COLO668 (cell line): ENCODE measurements around the gene INO80E.
"Not testable (repeated sequence)": the region's sequence is repeated elsewhere in the genome, so short reads cannot be mapped to it uniquely, and the experiment has no call there.

Experiments
- DNase-seq: peaks from one replicate; lab custom pipeline; 2025; ENCODE audit not compliant: unreplicated experiment; lab: John Stamatoyannopoulos, UW

Gene INO80E

DNA sequence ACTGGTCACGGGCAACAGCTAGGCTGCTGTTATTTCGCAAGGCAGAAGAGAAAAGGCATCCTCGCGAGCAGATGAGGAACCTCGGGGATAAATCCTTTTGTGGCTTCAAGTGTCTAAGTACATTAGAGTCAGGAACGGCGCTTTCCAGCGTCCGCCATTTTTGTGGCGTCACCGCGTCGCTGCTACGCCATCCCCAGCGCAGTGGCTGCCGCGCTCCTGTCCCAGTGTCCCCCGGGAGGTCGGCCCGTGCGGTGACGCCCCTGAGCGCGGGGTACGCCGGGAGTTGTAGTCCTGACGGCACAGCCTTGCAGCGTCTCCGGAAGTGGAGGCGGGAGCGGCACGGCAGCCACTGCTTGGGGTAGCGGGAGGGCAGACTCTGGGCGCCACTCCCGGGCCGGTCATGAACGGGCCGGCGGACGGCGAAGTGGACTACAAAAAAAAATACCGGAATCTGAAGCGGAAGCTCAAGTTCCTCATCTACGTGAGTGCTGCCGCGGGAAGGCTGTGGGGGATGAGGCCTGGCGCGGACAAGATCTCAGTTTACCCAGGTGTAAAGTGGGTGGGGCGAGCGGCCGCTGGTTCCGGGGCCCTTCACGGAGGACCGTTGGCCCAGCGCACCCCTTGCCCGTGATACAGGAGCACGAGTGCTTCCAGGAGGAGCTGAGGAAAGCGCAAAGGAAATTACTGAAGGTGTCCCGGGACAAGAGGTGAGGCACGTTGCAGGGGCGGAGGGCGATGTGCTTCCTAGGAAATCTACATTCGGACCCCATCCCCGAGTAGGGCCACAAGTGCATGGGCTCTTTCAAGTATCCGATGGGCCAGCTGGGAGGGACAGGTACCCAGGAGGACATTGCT lies at the start of gene INO80E:
Gene INO80E, plus strand, starts transcription at position 331 of the 855 bp plus-strand sequence. Its CDS starts 70 bp downstream, at position 401.
- peak; percentile 98 for DNase-seq

DNA sequence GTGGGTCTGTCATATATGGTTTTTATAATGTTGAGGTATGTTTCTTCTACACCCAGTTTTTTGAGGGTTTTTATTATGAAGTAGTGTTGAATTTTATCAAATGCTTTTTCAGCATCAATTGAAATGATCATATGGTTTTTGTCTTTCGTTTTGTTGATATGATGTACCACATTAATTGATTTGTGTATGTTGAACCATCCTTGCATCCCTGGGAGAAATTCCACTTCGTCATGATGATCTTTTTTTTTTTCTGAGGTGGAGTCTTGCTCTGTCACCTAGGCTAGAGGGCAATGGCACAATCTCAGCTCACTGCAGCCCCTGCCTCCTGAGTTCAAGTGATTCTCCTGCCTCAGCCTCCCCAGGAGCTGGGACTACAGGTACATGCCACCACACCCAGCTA lies 48.1 kb upstream of the INO80E start:
- no peak for DNase-seq

DNA sequence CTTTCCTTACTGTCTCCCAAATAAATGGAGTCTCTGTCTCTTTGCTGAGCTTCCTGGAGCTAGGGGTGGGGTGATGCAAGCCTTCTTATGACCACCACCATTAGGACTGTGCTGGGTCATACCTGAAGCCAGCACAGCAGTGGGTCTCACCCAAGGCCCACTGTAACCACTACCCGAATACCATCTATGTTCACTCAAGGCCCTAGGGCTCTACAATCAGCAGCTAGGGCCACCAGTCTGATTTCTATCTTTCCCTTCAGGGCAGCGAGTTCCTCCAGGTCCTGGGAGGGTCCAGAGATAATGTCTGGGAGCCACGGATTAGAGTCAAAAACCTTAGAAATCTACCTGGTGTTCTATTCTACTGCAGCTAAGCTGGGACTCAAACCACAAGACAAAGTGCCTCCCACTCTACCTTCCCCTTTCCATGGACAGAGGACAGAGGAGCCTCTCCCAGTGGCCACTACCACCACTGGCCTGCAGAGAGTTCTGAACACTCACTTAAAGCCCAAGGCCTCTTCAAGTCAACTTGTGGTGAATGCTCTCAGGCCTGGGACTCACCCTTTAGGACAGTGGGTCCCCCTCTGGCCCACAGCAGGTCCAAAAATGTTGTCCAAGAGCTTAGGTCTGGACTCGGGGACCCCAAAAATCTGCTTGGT lies 45.1 kb upstream of the INO80E start:
- no peak for DNase-seq

- DNase-seq, result no peak
These were observed 44.2 kb upstream of the INO80E start for GRCh38 chr16:29951625-29952365.

DNA sequence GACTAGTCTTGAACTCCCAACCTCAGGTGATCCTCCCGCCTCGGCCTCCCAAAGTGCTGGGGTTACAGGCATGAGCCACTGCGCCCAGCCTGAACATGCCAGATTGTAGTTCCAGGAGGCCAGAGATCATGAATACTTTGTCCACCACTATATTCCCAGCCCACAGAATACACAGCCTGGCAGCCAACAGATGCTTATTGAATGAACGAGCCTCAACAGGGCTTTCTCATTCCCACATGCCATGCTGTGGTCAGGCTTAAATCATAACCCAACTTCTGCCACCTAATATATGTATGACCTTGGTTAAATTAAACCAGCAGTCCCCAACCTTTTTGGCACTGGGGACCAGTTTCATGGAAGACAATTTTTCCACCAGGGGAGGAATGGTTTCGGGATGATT lies 37.3 kb upstream of the INO80E start:
- DNase-seq, result no peak

GRCh38 chr16:29959293-29959692 lies 36.7 kb upstream of the INO80E start:
- DNase-seq, result no peak

DNA sequence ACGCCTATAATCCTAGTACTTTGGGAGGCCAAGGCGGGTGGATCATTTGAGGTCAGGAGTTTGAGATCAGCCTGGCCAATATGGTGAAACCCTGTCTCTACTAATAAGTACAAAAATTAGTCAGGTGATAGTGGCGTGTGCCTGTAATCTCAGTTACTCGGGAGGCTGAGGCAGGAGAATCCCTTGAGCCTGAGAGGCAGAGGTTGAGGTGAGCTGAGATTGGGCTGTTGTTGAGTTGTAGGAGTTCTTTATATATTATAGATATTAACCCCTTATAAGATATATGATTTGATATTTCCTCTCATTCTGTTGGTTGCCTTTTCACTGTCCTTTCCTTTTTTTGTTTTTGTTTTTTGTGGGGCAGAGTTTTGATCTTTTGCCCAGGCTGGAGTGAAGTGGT lies 36.2 kb upstream of the INO80E start:
- not testable (repeated sequence) for DNase-seq

DNA sequence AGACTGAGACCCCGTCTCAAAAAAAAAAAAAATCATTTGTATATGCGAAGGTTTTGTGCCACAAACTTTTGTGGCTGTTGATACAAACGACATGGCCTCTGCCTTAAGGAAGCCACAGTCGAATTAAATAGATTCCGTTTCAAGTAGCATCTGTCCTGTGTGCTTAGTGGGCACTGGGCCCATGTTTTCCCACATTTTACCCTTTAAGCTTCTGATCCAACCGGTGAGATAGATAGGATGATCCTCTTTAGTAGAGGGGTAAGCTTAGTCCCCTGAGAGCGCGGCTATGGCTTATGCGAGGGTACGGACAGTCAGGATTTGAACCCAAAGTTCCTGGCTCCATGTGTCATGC lies 34.9 kb upstream of the INO80E start:
- DNase-seq, result no peak

DNA sequence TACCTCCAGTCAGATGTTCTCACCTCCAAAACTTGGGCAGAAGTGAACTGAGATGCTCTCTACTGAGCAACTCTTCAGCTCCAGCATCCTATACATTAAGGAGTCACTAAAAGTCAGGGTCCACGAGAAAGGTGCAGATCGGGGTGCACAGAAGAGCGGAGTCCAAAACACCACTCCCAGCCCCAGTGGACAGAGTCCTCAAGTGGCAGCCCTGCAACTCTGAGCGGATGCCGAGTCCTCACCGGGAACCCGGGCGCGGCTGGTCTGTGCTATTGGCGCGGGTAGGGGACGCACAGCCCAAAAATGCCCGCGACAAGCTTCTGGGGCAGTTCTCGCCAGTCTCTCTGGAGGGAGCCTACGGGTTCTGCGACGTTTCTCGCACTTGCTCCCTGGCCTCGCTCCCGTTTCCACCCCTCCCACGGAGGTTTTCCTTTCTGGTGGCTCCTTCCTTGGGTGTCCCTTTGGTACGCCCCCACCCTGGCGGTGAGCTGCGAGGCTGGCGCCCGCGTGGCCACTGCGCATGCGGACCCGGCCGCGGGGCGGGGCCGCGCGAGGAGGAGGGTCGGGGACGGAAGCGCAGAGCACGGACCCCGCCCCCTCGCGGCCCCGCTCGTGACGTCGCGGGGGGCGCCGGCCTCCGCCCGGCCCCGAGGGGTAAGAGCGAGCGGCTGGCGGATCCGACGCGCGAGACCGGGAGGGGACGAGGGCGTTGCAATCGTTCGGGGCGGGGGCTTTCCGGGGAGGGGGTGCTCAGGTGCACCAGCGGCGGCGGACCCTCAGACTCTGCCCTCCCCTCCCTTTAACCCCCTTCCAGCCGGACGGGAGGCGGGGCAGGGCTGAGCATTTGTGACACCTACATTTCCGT lies 34.3 kb upstream of the INO80E start, which contains the start of gene TMEM219:
Gene TMEM219, plus strand, starts transcription at position 601 of the 865 bp plus-strand sequence. CDS start 1,065 bp downstream, outside the sequence.
- peak; percentile 94 for DNase-seq

GRCh38 chr16:29962344-29962994 lies 33.6 kb upstream of the INO80E start:
- DNase-seq, result no peak

DNA sequence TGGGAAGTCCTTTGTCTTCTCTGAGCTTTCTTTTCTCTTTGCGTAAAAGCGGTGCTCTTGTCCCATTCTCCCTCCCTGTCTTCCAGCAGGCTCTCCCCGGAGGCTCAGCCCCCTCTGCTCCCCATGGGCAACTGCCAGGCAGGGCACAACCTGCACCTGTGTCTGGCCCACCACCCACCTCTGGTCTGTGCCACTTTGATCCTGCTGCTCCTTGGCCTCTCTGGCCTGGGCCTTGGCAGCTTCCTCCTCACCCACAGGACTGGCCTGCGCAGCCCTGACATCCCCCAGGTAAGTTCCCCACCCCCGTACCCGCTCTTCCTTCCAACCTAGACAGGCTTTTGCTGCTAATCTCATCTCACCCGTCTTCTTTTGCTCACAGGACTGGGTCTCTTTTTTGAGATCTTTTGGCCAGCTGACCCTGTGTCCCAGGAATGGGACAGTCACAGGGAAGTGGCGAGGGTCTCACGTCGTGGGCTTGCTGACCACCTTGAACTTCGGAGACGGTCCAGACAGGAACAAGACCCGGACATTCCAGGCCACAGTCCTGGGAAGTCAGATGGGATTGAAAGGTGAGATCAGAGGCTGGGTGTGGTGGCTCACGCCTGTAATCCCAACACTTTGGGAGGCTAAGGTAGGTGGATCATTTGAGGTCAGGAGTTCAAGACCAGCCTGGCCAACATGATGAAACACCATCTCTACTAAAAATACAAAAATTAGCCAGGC lies 32.9 kb upstream of the INO80E start:
- DNase-seq, result no peak

DNA sequence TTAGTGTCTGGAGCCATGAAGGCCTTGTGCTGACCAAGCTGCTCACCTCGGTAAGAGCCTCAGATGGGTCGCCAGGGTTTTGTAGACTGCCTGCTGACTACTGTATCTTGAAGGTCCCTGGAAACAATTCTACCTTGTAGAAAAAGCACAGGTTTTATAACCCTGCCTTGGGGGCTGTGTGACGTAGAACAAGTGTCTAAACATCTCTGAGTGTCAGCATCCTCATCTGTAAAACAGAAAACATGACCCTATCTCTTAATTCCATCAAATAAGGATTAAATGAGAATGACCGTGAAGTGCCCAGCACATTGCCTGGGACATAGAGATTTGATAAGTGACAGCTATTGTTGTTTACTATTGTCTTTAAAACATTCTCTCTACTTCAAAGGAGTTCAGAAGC lies 27.8 kb upstream of the INO80E start:
- DNase-seq, result no peak

DNA sequence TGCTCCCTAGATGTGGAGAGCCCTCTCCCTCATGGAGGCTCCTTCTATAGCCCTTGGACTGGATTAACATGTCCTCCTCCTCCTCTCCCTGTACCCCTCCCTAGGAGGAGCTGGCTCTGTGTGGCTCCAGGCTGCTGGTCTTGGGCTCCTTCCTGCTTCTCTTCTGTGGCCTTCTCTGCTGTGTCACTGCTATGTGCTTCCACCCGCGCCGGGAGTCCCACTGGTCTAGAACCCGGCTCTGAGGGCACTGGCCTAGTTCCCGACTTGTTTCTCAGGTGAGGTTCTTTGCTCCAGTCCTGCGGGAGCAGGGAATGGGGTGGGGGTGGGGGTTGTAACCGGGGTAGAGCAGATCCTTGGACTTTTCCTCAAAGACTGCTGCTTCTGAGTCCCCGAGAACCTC lies 24.7 kb upstream of the INO80E start:
- no peak for DNase-seq

GRCh38 chr16:29972500-29972899 lies 23.5 kb upstream of the INO80E start:
- DNase-seq, result no peak

DNA sequence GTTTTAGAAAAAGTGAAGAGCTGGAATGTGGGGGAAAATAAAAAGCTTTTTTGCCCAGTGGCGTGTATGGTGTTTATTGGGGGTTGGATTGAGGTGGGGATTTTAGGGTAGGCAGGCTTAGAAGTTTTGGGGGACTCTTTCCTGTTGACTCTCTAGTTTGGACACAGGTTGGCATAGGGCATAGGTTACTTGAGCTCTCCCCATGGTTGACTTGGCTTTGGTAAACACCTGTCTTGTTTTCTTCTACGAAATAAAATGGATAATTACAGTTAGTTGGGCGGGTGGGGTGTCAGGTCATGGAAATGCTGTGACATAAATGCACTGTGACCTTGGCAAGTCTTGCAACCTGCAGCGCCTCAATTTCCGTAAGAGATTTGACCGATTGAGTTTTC lies 23.1 kb upstream of the INO80E start:
- DNase-seq, result no peak

GRCh38 chr16:29973384-29974246 lies 22.4 kb upstream of the INO80E start, which contains the start of gene TAOK2:
Gene TAOK2, plus strand, starts transcription at chr16:29973868. Its CDS starts 3,905 bp downstream, at chr16:29977773.
- peak; percentile 98 for DNase-seq

DNA sequence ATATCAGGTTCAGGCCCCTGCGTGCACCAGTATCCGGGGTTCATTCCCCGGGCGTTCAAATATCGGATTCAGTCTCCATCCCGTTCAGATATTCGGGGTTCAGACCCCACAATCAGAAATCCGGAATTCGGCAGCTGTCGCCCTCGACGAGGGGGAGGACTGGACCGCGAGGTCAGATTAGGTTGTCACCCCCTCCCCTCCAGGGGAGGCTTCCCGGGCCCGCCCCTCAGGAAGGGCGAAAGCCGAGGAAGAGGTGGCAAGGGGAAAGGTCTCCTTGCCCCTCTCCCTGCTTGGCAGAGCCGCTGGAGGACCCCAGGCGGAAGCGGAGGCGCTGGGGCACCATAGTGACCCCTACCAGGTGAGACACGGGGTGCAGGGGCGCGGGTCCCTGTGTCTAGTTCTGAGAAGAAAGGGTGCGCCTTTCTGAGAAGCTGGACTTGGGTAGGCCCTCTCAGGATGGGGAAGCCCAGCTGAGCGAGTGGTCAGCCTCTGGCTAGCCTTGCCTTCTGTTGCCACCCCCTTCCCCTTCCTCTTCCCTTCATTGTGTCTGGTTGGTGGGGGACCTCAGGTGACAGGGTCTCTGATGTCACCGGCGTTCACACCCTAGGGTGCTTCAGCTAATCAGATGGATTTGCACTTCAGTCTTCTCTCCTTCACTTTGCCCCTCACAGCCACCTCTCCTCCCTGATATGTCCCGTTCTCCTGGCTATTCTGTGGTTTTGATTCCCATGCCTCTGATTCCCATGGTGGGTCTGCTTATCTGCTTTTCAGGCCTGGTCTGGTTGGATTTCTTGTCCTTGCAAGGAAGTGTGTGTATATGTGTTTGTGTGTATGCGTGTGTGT lies 21.5 kb upstream of the INO80E start:
- DNase-seq, result peak; percentile 19

GRCh38 chr16:29975134-29975538 lies 20.9 kb upstream of the INO80E start:
- DNase-seq, result no peak
